Stimulated activated CD8-positive, alpha-beta memory T cell treated with anti-CD3 and anti-CD28 coated beads, Interleukin-4, amount 100 ng/mL, for 1 hour (primary cell): ENCODE results near the gene LIPJ.

Experiments used
- DNase-seq, 2 donors: peaks; one replicate each; pipeline ENCODE4 v3.0.0-alpha.2; 2020; ENCODE audit warnings: low read depth in 2 of 2, low spot score in 1 of 2

Gene LIPJ, protein sequence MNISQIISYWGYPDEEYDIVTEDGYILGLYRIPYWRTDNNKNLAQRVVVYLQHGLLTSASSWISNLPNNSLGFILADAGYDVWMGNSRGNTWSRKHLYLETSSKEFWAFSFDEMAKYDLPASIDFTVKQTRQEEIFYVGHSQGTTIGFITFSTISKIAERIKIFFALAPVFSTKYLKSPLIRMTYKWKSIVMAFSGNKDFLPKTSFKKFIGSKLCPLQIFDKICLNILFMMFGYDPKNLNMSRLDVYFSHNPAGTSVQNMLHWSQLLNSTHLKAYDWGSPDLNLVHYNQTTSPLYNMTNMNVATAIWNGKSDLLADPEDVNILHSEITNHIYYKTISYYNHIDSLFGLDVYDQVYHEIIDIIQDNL

GRCh38 chr10:88586462-88586861 is at the start of gene LIPJ:
LIPJ (plus strand) TSS chr10:88586762; CDS start chr10:88590688, 3,926 bp downstream.
- DNase-seq: no peak

DNA sequence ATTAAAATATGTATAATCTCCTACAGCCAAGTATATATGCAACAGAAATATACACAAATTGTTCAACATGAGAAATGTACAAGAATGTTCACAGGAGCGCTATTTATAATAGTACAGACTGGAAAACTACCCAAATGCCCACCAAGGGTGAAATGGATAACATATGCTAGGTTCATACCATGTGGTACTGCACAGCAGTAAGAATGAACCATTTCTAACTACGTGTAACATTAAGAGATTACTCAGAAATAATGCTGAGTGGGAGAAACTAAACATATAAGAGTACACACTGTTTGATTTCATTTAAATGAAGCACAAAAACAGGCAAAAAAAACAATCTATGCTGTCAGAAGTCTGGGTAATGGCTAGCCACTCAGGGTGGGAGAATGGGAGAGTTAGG is 49.2 kb upstream of the LIPJ start:
- no peak for DNase-seq

DNA sequence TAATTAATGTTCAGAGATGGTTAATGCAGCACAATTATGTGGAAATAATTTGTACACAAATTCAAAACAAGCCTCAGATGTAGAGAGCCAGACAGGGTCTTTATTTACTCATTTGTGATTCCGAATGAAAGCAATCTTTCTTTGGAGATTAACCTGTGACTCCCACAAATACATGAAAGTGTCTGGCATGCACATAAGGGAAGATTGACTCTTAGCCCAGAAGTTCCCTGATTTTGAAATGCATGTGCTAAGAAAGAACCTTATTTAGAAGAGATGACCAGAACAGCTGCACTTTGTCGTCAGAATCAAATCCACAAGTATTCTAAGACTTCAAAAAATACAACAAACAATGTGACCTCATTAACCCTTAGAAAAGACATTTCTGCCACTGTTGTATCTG is 48.5 kb upstream of the LIPJ start:
- DNase-seq: no peak

- DNase-seq: no peak
These were observed 46.2 kb upstream of the LIPJ start for GRCh38 chr10:88540351-88540750.

GRCh38 chr10:88541116-88541626 is 45.4 kb upstream of the LIPJ start:
- no peak for DNase-seq

- no peak for DNase-seq
These were observed 44.0 kb upstream of the LIPJ start for GRCh38 chr10:88542522-88542921.

DNA sequence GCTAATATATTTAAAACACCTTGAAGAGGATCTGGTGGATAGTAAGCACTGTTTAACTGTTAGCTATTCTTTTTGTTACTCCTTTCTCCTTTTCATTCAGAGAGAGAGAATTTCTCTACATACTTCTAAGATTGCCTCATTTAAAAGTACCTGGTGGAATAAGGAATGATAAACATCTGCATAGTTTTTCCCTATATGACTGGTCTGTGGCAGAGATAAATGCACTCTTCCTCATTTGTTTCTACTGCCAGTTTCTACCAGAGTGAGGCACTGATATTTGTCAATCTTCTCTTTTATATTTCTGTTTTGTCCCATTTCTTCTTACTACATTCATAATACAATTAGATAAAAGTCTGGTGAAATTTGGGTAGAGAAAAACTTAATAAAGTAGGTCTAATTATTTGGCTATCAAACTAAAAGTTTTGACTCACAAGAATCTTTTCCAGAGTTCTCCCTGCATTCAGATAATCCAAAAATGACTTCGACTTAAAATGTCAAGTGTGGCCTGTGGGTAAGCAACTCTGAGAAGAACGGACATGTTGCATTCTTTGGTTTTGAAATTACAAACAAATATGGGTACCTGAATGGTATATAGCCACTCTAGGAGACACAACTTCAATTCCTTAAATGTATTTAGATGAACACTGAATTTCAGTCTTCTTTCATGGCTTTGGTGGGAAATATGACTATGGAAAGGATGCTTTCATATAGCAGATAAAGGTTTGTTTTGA is 42.3 kb upstream of the LIPJ start:
- no peak for DNase-seq

DNA sequence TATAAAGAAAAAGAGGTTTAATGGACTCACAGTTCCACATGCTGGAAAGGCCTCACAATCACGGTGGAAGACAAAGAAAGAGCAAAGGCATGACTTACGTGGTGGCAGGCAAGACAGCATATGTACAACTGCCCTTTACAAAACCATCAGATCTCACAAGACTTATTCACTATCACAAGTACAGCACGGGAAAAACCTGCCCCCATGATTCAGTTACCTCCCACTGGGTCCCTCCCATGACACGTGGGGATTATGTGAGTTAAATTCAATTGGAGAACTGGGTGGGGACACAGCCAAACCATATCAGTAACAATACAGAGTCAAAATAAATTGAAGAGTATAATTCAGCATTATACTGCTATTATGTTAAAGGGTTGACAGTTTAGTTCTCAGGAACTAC is 41.2 kb upstream of the LIPJ start:
- no peak for DNase-seq

DNA sequence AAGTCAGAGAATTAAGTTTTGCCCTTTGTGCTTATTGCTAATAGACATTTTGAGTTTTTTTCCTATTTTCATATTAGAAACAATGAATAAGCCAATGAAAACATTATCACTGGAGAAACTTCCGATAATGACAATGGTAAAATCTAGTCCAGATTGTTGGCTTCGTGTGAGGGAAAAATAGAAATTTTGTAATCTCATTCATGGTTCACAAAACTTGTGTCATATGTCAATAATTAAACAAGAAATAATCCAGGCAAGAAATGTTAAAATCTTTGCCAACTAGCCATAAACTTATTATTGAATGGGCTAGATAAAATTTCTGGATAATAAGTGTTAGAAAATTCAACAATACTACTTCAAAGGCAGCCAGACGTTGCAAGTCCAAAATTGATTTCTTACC is 40.1 kb upstream of the LIPJ start:
- no peak for DNase-seq

DNA sequence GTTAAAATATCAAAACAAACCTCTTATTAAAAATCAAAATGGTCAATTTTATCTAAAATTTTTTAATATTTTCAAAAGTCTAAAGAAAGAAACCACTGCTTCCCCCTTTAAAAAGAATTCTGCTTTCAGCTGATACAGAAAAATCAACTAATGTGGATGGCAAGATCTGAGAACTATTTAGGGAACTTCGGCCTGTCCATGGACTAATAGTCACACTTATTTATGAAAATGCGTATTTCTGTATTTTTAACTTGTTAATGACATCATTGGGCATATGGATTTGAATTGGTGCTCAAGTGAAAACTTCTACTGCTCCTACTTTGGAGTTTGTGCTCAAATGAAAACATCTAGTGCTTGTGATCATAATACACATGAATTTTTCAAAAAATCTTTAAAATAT is 35.3 kb upstream of the LIPJ start:
- DNase-seq: no peak

DNA sequence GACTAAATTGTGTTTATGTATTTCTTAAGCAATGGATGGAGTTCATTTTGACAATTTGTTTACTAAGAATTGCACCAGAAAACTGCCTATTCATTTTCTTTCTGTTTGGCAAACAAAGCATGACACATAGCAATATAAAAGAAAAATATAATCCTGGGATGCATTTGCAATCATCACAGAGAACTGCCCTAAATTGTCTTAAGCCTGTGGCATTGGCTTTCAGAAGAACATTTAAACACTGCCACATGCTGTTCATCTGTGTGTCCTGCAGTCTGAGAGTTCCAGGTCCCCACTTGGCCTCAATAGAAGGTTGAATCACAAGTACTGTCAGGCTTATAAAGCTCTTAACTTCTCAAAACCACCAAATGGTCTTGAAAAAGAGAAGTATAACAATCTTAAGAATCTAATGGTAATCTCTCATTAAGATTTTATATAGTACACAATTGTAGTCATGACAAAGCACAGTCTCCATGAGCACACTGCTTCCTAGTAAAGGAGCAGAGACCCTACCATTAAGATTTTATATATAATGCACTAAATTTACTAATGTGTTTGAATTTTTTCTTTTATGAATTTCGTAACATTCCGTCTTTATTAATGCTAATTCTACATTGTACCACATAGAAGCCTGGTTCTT is 33.3 kb upstream of the LIPJ start:
- no peak for DNase-seq

DNA sequence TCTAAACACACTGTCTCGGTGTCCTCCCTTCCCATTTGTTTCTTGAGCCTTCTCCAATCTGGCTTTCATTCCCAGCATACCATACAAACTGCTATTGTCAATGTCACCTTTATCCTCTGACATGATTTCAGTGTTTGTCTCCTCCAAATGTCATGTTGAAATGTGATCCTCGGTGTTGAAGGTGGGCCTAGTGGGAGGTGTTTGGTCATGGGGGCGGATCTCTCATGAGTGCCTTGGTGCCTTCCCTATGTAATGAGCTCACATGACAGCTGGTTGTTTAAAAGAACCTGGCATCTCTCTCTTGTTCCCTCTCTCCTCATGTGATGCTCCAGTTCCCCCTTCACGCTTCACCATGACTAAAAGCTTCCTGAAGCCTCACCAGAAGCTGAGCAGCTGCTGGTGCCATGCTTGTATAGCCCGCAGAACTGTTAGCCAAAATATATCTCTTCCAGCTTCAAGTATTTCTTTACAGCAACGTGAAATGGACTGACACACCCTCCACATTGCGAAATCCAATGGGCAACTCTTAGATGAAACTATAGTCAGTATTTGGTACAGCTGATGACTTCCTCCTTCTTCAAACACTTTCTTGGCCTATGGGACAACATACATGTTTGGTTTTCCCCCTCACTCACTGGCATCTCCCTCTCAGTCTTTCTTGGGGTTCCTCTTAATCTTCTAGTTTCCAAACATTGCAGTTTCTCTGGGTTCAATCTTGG is 31.2 kb upstream of the LIPJ start:
- DNase-seq: no peak

DNA sequence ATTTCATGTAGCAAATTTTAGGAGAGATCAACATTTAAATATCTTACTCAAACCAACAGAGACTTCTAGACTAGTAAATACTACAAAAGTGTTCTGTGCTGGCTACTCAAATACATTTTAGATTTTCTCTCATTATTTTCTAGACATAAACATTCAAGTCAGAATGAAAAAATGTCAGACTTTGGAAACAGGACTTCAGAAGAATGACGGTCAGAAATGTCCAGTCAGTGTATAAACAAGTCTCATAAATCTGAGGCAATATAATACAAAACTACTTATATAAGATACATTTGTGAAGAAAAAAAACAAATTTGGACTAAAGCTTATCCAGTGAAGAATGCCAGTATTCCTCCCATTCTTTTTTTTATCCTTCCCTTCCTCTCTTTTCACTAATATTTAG is 29.3 kb upstream of the LIPJ start:
- DNase-seq: no peak

DNA sequence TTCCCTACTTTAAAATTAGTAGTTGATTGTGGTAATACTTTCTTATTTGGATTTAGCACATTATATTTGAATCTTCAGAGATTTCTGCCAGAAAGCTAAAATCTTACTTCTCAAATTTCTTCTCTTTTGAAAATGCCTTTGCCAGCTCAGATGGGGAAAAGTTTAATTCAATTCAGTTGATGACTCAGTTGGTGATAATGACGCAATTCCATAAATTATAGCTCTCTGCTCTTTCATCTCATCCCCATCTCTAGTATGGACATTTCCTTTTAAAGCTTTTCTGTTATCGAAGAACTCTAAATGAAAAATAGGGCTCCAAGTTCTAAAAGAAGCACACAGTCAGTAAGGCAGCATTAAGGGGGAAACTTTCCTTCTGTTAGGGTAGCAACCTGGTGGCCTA is 28.9 kb upstream of the LIPJ start:
- DNase-seq: no peak

DNA sequence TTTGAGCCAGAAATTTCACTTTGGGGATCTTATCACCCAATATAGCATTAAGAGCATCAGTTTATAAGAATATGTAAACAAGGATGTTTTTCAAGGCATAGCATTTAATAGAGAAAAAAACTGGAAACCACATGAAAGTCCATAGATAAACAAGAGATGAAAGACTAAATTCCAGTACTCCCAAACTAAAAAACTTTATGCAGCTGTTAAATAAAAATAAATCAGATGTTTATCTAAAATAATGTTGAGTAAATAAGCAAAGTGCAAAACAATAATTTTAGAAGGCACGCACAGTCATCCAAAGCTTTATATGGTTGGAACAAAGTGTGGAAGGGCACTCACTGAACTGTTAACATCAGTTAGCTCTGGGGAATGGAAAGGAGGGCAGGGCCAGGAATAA is 24.4 kb upstream of the LIPJ start:
- DNase-seq: no peak

DNA sequence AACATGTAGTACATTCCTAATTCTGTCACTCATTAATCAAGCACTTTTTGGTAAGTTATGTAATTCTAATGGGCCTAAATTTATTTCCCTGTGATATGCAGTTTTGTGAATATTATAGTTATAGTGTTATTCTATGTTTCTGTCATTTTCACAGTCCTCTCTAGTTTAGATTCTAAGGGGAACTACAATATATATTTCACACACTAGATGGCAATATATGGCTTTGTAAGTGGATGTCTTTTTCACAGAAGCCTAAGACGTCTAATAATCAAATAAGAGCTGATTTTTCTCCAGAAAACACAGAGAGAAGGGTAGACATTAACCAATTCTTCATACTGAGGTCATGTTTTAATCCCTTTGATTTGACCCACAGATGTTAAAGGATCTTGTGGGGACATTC is 21.5 kb upstream of the LIPJ start:
- DNase-seq: no peak

DNA sequence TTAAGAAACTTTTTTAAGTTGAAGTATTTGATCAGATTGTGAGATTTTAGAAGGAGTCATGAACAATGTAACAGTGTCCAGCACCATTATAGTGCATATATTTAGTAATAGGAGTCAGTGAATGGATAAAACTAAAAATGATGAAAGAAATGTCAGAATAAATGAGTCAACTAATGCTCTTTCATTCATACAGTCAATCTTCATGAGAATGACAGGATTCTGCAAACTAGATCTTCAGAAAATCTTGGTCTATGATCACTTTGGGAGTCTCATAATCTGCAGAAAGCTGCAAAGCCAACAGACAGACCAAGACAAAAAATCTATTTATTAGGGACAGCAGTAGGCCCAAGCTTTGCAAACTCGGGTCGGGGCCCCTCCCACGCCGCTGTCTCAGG is 4.2 kb upstream of the LIPJ start:
- DNase-seq: no peak

DNA sequence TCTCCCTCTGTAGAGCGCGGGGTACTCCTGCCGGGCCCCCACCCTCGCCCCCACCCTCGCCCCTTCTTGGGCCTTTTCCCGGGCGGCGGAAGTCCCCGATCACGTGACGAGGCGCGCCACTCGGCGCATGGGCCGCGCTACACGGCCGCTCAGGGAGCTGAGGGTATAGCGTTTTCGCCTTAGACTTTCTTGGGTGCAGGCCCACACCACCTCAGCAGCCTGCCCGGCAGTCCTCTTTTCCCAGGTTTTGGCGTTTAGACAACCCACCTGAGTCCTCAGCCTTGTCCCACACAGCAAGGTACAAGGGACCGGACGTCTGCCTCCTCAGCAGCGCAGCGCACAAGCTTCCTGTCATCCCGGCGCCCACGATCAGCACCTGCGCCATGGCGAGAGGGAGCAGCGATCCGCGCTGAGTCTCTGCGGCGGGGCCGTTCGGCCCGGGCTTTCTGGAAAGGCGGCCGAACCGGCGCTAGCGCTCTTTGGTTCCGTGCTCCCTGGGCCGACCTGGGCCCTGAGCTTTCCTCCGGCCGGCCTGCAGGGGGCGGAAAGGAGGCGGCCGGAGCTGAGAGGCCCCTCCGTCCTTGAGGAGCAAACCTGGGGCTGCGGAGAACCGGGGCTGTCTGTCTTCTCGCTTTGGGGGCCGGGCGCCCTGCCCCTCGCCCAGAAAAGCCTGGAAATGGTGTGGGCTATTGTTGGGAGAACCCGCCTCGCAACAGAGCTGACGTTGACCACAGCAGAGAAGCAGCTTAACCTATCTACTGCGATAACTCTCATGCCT is 3.6 kb upstream of the LIPJ start, which contains the start of gene RNLS:
Gene RNLS, minus strand, starts transcription at position 513 of the 778 bp plus-strand sequence.
- peak; percentile 27 to 34 for DNase-seq

- DNase-seq: no peak
These were observed 3.0 kb upstream of the LIPJ start for GRCh38 chr10:88583584-88583957.

- no peak for DNase-seq
These were observed 5.8 kb downstream of the LIPJ start for GRCh38 chr10:88592381-88592780.

DNA sequence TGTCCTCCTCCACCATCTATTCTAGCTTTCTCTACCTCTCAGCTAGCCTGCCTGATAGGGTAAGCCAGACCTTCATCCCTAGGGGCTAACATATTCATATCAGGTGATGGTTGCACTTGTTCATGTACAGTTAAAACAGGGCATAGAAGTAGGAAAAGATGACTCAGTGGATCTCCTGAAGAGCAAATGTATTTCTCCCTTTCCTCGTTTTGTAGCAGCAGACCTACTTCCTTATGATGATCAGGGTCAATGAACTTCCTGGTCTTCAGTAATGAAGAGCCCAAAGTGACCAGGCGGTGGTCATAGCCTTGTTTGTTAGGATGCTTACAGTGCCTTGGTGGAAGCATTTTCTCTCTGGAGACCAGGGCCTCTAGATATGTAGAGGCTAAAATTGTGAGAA is 6.3 kb downstream of the LIPJ start:
- DNase-seq: no peak
